Neural cell (in vitro differentiated cells): Measurements from ENCODE around the gene KYNU. TPM values are rescaled to one million over a fixed set of nuclear protein-coding genes. Genes with fewer than 3 reads are reported as not detected.

Experiments
- H2AFZ ChIP-seq: fragments of 200-600, 300-800 bp; sonication (generic), shearing (Covaris generic); 2 replicates; pipeline ENCODE4 v1.6.0; 2014; ENCODE audit warnings: low read depth, mild to moderate bottlenecking, antibody characterized with exemption, low read length, moderate library complexity
- H3F3A ChIP-seq: fragments of 200-600 bp; shearing (Covaris generic); 2 replicates; pipeline ENCODE4 v1.6.1; 2016; ENCODE audit warnings: mild to moderate bottlenecking, moderate library complexity, mixed read lengths, antibody characterized with exemption, low read length; ENCODE audit not compliant: insufficient read depth, poor library complexity, severe bottlenecking
- H3K27ac ChIP-seq: fragments of 200-600, 300-800 bp; sonication (generic), shearing (Covaris generic); 2 replicates; pipeline ENCODE4 v1.5.1; 2014; ENCODE audit warnings: mild to moderate bottlenecking, low read length, moderate library complexity
- H3K27me3 ChIP-seq: fragments of 300-800, 200-600 bp; sonication (generic), shearing (Covaris generic); 2 replicates; pipeline ENCODE4 v1.6.0; 2014; ENCODE audit warnings: mild to moderate bottlenecking, low read depth, low read length, moderate library complexity; ENCODE audit not compliant: insufficient read depth
- H3K36me3 ChIP-seq: fragments of 300-800, 200-600 bp; sonication (generic), shearing (Covaris generic); 2 replicates; pipeline ENCODE4 v1.5.1; 2014; ENCODE audit warnings: mild to moderate bottlenecking, antibody characterized with exemption, low read length, moderate library complexity; ENCODE audit not compliant: insufficient read depth
- H3K4me2 ChIP-seq: fragments of 300-800, 200-600 bp; sonication (generic), shearing (Covaris generic); 2 replicates; pipeline ENCODE4 v1.6.0; 2014; ENCODE audit warnings: mild to moderate bottlenecking, low read length
- H3K4me3 ChIP-seq: fragments of 300-800, 200-600 bp; sonication (generic), shearing (Covaris generic); 2 replicates; pipeline ENCODE4 v1.5.1; 2014; ENCODE audit warnings: mild to moderate bottlenecking, low read length, moderate library complexity
- H3K79me2 ChIP-seq: fragments of 200-600 bp; shearing (Covaris generic); replicated peaks from 2 replicates; pipeline ENCODE4 v1.6.0; 2014; ENCODE audit warnings: mild to moderate bottlenecking, low read length, moderate library complexity; ENCODE audit not compliant: insufficient read depth
- H3K9ac ChIP-seq: fragments of 300-800, 200-600 bp; sonication (generic), shearing (Covaris generic); 2 replicates; pipeline ENCODE4 v1.6.1; 2016; ENCODE audit warnings: mild to moderate bottlenecking, low read length, mixed read lengths
- H3K9me2 ChIP-seq: fragments of 200-600 bp; shearing (Covaris generic); 2 replicates; pipeline ENCODE4 v1.6.1; 2016; ENCODE audit warnings: mild to moderate bottlenecking, low read length, mixed read lengths; ENCODE audit not compliant: insufficient read depth
- H3K9me3 ChIP-seq: fragments of 200-600, 300-800 bp; sonication (generic), shearing (Covaris generic); 2 replicates; pipeline ENCODE4 v1.6.1; 2016; ENCODE audit warnings: mild to moderate bottlenecking, mixed run types, low read length, moderate library complexity, mixed read lengths
- H4K20me1 ChIP-seq: fragments of 200-600 bp; shearing (Covaris generic); 2 replicates; pipeline ENCODE4 v1.6.1; 2016; ENCODE audit warnings: mild to moderate bottlenecking, mixed run types; ENCODE audit not compliant: insufficient read depth
- EP300 ChIP-seq: fragments of 450-650 bp; conservative IDR thresholded peaks from 2 replicates; pipeline ENCODE4 v1.6.1; 2014; ENCODE audit warnings: antibody characterized with exemption, mild to moderate bottlenecking, moderate library complexity; ENCODE audit not compliant: poor library complexity, severe bottlenecking
- EZH2 ChIP-seq: fragments of 200-600, 300-800 bp; shearing (Covaris generic), sonication (generic); IDR thresholded peaks from 2 replicates; pipeline ENCODE4 v1.6.1; 2014; ENCODE audit warnings: antibody characterized with exemption, low read length, borderline replicate concordance, mild to moderate bottlenecking; ENCODE audit not compliant: insufficient read depth, poor library complexity, severe bottlenecking
- MXI1 ChIP-seq: fragments of 450-650 bp; conservative IDR thresholded peaks from 2 replicates; pipeline ENCODE4 v1.6.1; 2014; ENCODE audit warnings: antibody characterized with exemption, mild to moderate bottlenecking; ENCODE audit not compliant: poor library complexity, severe bottlenecking
- POLR2AphosphoS5 ChIP-seq: IDR thresholded peaks from 2 replicates; pipeline ENCODE4 v1.6.1; 2012
- RAD21 ChIP-seq: fragments of 450-650 bp; conservative IDR thresholded peaks from 2 replicates; pipeline ENCODE4 v1.6.1; 2014; ENCODE audit warnings: antibody characterized with exemption, mild to moderate bottlenecking, moderate library complexity
- SMC3 ChIP-seq: fragments of 450-650 bp; conservative IDR thresholded peaks from 2 replicates; pipeline ENCODE4 v1.6.1; 2014; ENCODE audit warnings: antibody characterized with exemption, mild to moderate bottlenecking, moderate library complexity; ENCODE audit not compliant: poor library complexity
- TAF1 ChIP-seq: IDR thresholded peaks from 2 replicates; pipeline ENCODE4 v1.6.1; 2012; ENCODE audit warnings: low read depth
- polyA plus RNA-seq: library from polyadenylated mRNA; depleted of rRNA; stranded (reverse); fragments of >200 nt; gene quantifications from 2 replicates; pipeline ENCODE4 v1.2.3, GENCODE V29; 2014
- TF ChIP-seq, protein P1 (sequence below): fragments of 450-650 bp; IDR thresholded peaks from 2 replicates; pipeline ENCODE4 v1.5.1; 2014; ENCODE audit warnings: antibody characterized with exemption, mild to moderate bottlenecking, moderate library complexity; ENCODE audit not compliant: poor library complexity, severe bottlenecking
- TF ChIP-seq, protein P2 (sequence below): IDR thresholded peaks from 2 replicates; pipeline ENCODE4 v1.6.1; 2012; ENCODE audit warnings: borderline replicate concordance

Gene KYNU
- polyA plus RNA-seq, 1 donor from 2014 or later = 0.25 TPM

DNA sequence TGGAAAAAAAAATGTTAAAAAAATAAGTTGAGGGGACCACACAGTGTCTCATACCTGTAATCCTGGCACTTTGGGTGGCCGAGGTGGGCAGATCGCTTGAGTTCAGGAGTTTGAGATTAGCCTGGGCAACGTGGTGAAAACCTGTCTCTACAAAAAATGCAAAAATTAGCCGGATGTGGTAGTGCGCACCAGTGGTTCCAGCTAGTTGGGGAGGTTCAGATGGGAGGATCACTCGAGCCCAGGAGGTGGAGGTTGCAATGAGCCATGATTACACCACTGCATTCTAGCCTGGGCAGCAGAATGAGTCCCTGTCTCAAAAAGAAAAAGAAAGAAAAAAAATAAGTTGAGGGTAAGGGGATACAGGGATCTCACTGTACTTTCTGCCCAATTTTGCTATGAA, 6.1 kb upstream of the KYNU start:
- Histone ChIP-seq H3K9me2 (no peaks in the 10 kb centered on the region), H3K4me3 (no peak overlapping the region), H3K27ac (no peak overlapping the region), H2AFZ (no peak overlapping the region), H3K36me3 (no peaks in the 10 kb centered on the region), H3F3A (no peaks in the 10 kb centered on the region), H3K9me3 (no peaks in the 10 kb centered on the region), H3K9ac (no peak overlapping the region), H4K20me1 (no peaks in the 10 kb centered on the region), H3K79me2 (no peaks in the 10 kb centered on the region), H3K27me3 (no peaks in the 10 kb centered on the region), H3K4me2 (no peak overlapping the region)
- no peak for TF ChIP-seq RAD21
- TF ChIP-seq, protein P1, sequence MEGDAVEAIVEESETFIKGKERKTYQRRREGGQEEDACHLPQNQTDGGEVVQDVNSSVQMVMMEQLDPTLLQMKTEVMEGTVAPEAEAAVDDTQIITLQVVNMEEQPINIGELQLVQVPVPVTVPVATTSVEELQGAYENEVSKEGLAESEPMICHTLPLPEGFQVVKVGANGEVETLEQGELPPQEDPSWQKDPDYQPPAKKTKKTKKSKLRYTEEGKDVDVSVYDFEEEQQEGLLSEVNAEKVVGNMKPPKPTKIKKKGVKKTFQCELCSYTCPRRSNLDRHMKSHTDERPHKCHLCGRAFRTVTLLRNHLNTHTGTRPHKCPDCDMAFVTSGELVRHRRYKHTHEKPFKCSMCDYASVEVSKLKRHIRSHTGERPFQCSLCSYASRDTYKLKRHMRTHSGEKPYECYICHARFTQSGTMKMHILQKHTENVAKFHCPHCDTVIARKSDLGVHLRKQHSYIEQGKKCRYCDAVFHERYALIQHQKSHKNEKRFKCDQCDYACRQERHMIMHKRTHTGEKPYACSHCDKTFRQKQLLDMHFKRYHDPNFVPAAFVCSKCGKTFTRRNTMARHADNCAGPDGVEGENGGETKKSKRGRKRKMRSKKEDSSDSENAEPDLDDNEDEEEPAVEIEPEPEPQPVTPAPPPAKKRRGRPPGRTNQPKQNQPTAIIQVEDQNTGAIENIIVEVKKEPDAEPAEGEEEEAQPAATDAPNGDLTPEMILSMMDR = no peak
- TF ChIP-seq MXI1 = no peak
- no peak for TF ChIP-seq POLR2AphosphoS5
- no peak for TF ChIP-seq EP300
- no peak for TF ChIP-seq TAF1
- TF ChIP-seq, protein P2, sequence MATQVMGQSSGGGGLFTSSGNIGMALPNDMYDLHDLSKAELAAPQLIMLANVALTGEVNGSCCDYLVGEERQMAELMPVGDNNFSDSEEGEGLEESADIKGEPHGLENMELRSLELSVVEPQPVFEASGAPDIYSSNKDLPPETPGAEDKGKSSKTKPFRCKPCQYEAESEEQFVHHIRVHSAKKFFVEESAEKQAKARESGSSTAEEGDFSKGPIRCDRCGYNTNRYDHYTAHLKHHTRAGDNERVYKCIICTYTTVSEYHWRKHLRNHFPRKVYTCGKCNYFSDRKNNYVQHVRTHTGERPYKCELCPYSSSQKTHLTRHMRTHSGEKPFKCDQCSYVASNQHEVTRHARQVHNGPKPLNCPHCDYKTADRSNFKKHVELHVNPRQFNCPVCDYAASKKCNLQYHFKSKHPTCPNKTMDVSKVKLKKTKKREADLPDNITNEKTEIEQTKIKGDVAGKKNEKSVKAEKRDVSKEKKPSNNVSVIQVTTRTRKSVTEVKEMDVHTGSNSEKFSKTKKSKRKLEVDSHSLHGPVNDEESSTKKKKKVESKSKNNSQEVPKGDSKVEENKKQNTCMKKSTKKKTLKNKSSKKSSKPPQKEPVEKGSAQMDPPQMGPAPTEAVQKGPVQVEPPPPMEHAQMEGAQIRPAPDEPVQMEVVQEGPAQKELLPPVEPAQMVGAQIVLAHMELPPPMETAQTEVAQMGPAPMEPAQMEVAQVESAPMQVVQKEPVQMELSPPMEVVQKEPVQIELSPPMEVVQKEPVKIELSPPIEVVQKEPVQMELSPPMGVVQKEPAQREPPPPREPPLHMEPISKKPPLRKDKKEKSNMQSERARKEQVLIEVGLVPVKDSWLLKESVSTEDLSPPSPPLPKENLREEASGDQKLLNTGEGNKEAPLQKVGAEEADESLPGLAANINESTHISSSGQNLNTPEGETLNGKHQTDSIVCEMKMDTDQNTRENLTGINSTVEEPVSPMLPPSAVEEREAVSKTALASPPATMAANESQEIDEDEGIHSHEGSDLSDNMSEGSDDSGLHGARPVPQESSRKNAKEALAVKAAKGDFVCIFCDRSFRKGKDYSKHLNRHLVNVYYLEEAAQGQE = no peak
- no peak for TF ChIP-seq EZH2
- no peak for TF ChIP-seq SMC3

GRCh38 chr2:142872882-142873724, 4.4 kb upstream of the KYNU start:
- no peaks in the 10 kb centered on the region for H3K27me3 ChIP-seq
- no peak overlapping the region for H3K9ac ChIP-seq
- no peaks in the 10 kb centered on the region for H3K36me3 ChIP-seq
- no peaks in the 10 kb centered on the region for H3K9me2 ChIP-seq
- H3K4me2 ChIP-seq = no peak overlapping the region
- H2AFZ ChIP-seq = no peak overlapping the region
- TF ChIP-seq RAD21 = no peak
- no peak for TF ChIP-seq SMC3
- TF ChIP-seq EP300 = no peak
- TF ChIP-seq POLR2AphosphoS5 = no peak
- TF ChIP-seq MXI1 = no peak
- TF ChIP-seq, protein P2 = no peak
- no peak for TF ChIP-seq TAF1
- no peak for TF ChIP-seq EZH2
- TF ChIP-seq, protein P1 = no peak
- no peaks in the 10 kb centered on the region for H3K79me2 ChIP-seq
- H3K27ac ChIP-seq = no peak overlapping the region
- H4K20me1 ChIP-seq = no peaks in the 10 kb centered on the region
- no peaks in the 10 kb centered on the region for H3F3A ChIP-seq
- no peak overlapping the region for H3K4me3 ChIP-seq
- H3K9me3 ChIP-seq = no peaks in the 10 kb centered on the region
